NCI-H1694 treated with DMSO at 0.1 percent for 48 hours (cell line): Measurements from ENCODE around the gene LECT2.

Experiments used
- DNase-seq: peaks from one replicate; lab custom pipeline; 2025; lab: John Stamatoyannopoulos, UW

LECT2 gene

GRCh38 chr5:135934939-135935338, 19.8 kb downstream of the LECT2 start:
- no peak for DNase-seq

DNA sequence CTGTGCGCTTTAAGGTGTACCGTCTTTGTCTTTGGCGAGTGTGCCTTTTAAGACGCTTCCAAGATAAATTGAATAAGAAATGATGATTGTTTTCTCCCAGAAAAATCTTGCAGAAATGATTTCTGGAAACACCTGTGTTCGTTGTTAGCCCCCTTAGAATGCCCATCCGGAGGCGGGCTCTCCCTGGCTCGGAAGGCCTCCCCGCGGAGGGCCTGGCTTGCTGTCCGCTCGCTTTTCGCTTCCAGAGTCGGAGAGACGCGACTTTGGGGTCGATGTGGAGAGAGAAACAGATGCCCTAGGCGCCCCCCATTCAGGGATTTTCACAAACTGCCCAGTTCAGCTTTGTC, 23.9 kb downstream of the LECT2 start:
- DNase-seq, result no peak

DNA sequence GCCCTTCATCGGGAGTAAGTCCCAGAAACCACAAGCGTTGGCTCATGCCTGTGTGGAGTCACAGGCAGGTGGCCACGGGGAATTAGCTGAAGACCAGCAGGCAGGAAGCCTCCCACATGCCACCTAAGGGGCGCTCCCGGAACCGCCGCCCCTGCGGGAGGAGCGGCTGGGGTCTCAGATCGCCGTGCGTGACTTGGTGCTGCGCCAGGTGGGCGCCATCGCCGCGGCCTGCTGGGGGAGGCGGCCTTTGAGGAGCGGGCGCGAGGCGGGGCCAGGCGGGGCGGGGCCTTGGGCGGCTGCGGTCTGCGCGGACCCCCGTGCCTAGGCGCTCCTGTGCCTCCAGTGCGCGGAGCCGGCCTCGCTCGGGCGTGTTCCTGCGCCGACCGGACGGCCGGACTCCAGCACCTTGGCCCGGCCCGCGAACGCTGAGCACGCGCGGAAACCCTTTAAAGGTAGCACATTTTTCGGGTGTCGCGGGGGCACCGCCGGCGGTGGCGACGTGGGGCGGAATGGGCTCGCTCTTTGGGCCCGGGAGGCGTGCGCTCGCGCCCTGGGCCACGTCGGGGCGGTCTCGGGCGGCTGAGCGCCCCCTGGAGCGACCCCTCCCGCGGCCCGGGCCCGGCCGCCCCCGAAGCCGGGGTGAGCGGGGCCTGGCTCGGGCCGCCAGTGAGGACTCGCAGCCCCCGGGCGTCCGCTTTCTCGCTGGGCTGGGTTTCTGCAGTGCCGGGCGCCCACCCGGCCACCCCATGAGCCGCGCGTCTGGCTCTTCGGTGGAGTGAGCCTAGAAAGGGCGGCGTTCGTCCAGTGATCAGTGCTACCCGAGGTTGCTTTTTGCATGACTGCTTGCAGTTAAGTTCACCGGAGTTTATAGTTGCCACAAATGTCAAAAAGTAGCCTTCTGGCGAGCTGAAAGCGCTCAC, 24.5 kb downstream of the LECT2 start:
- no peak for DNase-seq

- no peak for DNase-seq
Observed at GRCh38 chr5:135921388-135921787, 33.4 kb downstream of the LECT2 start.

DNA sequence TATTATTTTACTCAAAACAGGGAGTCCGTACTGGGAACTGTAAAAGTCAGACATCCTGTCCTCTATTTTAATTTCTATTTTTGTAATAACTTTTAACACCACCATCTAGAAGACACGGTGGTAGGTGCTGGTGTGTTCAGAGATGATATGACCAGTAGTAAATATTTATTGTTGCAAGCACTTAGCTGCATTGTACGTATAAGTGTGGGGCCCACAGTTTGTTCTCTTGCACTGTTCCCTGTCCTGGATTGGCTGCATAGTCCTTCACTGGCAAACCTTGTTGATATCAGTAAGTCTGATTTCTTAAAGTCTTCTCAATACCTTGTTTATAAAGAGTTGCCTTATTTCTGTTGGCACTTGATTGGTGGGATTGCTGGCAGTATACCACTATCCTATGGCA, 34.6 kb downstream of the LECT2 start:
- no peak for DNase-seq

DNA sequence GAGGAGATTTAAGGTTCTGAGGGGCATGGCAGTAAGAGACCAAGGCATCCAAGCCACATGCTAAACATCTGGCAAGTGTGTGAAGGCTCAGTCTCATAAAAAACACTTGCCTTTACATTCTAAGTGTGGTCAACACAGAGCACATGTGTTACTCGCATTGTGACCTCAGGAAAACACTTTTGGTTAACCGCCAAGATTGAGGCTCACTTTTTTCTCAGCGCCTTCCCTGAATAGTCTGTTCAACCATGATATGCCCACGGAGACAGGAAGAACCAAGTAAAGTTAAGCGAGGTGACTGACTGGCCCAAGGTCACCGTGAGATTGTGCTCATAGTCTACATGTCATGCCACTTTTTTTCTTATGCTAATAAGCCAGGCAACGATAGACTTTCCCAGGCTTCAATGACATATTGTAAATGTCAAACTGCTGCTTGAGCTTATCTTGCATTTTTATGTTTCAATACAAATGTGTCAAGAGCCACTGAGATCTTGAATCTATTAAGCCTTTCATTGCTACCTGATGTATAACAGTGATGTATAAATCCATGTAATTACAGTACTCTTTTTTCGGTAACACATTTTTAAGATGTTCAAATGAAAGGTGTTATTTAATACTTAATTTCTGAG, 38.0 kb downstream of the LECT2 start:
- no peak for DNase-seq

DNA sequence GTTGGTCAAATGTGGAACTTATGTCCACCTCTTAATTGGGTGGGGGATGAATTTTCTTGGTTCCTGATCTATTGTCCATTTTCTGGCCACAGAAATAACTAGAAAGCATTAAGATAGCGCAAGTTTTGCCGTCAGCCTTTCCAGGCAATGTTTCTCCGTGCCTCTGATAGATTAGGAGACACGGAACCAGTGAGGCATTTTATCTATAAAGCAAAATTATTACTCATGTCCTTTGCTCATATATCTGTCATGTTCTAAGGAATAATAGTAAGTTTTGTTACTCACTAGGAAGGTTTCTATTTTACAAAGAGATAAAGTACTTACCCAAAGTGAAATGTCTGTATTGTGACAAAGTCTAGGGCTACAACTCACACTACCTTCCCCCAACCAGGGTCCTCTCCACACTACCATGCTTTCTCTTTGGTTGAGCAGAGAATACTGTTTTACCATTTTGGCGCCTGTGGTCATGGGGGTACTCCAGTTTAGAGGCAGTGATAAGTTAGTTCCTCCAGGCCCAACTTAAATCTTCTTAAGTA, 39.2 kb downstream of the LECT2 start:
- DNase-seq, result no peak

- DNase-seq, result no peak
Observed at GRCh38 chr5:135913713-135914626, 40.8 kb downstream of the LECT2 start.

DNA sequence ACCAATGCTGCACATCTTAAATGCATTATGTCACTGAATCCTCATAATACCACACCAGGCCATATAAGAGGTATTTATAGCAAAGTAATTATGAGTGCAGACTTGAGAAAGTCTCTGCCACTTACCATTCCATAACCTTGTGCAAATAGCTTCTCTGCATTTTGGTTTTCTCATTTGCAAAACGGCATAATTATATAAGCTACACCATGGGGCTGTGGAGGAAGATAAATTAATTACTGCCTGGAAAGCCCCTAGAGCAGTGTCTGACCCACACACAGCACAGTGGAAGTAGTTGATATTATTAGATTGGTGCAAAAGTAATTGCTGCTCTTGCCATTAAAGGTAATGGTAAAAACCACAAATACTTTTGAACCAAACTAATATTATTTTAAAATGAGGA, 49.6 kb downstream of the LECT2 start:
- no peak for DNase-seq

DNA sequence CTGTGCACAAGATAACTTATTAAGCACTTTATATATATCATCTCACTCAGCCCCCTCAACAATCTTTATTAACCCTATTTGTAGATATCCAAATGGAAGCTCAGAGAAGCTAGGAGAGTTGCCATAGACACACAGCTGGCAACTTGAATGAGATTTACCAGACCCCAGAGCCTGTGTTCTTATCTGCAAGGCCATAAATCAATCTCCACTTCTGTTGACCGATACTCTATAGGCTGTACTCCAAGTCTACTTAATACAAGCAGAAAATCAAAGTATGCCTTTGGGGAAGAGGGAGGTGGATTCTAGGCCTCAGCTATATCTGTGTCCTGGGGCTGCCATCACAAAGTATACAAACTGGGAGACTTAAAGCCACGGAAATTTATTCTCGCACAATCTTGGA, 53.1 kb downstream of the LECT2 start:
- DNase-seq, result no peak

- no peak for DNase-seq
Observed at GRCh38 chr5:135900276-135900675, 54.5 kb downstream of the LECT2 start.

DNA sequence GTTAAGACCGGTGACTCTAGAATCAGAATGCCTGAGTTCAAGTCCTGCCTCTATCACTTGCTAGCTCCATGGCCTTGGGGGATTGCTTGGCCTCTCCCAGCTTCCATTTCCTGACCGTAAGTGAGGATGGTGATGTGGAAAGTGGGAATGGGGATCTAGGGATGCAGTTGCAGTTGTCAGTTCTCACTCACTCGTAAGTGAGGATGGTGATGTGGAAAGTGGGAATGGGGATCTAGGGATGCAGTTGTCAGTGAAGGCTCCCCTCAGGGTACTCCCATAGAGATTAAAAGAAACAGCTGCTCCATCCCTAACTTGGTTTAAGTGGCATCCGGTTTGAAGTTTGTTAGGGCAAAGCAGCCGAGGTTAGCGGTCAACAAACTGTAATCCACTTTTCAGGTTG, 56.1 kb downstream of the LECT2 start:
- no peak for DNase-seq
